ENCODE measurements around the gene MYOZ3.

The MYOZ3 gene

DNA sequence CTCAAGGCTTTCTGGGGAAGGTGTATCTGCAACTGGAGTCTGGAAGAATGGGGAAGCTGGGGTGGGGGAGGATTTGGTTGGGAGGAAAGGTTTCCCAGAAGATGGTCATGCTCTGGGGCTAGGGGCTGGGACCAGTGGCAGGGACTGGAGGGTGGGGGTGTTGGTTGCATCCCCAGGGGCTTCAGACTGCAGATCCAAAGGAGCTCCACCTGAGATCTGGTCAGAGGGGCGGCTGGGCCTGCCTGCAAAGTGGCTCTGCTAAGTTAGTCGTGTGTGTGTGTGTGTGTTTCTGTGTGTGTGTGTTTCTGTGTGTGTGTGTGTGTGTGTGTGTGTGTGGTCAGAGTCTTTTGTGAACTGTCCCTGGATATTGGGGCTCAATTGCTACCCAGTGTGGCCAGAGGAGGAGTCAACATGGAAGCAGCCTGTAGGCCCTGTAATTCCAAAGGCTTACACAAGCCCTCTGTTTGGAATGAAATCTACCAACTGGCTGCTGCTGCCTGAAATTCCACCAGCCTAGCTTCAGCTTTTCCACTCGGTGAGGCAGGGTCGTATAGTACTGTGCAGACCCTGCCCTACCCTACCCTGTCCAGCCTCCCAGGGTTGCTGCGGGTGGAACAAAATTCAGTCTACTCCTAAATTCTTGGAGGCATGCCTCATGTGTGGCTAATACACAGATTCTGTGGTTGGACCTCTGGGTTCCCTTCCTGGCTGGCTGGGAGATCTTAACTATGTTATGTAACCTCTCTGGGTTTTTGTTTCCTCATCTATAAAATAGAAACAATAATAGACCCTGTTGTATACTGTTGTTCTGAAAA lies 33.1 kb upstream of the MYOZ3 start:
- no peak for DNase-seq (ENCODE audit: low read depth in 2 of 2)

DNA sequence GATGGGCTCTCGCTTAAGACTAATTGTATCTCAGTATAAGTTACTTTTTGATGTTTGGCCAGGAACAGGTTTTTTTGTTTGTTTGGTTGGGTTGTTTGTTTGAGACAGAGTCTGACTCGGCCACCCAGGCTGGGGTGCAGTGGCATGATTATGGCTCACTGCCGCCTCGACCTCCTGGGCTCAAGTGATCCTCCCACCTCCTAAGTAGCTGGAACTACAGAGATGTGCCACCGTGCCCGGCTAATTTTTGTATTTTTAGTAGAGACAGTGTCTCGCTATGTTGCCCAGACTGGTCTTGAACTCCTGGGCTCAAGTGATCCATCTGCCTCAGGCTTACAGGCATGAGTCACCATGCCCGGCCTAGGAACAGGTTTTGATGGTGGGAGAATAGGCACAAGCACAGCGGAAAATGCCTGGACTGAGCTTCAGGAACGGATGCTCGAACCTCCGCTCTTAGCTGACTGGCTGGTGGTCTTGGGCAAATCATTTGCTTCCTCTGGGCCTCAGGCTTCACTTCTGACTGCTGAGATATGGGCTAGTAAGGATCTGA lies 32.0 kb upstream of the MYOZ3 start:
- DNase-seq (ENCODE audit: low read depth in 2 of 2): no peak

DNA sequence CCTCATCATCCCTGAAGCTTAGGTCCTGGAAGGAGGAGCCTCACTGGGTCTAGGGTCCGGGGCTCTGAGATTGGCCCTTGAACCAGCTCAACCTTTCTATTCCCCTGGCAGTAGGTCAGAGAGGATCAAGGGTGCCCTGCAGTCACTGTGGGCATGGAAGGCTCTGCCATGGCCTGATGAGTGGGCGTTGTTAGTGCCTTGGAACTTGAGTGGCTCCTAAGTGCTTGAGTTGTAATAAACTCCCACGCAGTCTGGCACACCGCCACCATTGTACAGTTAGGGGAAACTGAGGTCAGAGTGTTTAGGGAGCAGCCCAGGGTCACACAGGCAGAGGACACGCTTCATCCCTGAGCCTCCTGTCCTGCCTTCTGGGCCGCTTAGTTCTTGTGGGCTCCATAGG lies 31.0 kb upstream of the MYOZ3 start:
- DNase-seq (ENCODE audit: low read depth in 2 of 2): no peak

DNA sequence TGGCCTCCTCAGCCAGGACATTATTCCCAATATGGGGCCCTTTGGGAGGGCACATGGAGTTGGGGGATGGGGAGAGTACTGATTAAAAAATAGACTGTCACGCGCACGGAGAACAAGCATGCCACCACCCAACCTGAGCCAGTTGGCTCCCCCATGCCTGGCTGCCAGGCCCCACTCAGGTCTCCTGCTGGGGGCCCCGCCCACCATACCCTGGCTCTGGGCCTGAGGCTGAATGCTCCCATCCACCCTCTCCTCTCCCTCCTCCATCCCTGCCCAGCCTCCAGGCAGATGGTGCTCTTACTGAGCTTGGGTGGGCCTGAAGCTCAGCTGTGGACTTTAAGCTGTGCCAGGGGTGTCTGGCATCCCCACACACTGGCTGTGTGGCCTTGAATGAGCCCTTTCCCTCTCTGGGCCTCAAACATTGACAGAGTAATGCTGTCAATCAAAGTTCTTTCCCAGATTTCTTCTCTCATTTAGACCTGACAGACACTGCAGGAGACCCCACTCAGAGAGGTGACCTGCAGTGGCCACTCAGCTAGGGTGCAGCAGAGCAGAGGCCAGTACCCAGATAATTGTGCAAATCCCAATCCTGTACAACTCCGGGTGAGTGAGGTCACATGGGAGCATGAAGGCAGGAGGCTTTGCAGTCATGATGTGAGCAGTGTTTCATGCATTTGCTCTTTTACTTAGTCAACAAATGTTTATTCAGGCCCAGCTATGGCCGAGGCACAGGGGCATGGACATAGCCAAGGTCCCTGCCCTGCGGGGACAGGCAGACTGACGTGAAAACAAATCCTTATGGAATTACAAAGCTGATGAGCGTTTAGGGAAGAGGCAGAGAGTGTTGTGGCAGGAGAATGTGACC lies 30.4 kb upstream of the MYOZ3 start:
- no peak for DNase-seq (ENCODE audit: low read depth in 2 of 2)

DNA sequence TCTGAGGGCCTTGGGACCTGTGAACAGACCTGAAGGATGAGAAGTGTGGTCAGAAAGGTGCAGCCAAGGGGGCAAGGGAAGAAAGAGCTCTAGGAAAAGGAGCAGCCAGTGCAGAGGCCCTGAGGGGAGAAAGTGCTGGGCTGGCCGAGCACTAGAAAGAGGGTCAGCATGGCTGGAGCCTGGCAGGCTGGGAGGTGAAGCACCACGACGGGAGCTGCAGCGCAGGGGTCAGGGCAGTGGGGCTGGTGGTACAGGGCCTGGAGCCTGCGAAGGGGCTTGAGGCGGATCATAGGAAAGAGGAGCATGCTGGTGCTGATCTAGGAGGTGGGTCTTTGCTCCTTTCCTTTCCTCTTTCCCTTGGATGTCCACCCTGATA lies 29.7 kb upstream of the MYOZ3 start:
- DNase-seq (ENCODE audit: low read depth in 2 of 2): no peak

DNA sequence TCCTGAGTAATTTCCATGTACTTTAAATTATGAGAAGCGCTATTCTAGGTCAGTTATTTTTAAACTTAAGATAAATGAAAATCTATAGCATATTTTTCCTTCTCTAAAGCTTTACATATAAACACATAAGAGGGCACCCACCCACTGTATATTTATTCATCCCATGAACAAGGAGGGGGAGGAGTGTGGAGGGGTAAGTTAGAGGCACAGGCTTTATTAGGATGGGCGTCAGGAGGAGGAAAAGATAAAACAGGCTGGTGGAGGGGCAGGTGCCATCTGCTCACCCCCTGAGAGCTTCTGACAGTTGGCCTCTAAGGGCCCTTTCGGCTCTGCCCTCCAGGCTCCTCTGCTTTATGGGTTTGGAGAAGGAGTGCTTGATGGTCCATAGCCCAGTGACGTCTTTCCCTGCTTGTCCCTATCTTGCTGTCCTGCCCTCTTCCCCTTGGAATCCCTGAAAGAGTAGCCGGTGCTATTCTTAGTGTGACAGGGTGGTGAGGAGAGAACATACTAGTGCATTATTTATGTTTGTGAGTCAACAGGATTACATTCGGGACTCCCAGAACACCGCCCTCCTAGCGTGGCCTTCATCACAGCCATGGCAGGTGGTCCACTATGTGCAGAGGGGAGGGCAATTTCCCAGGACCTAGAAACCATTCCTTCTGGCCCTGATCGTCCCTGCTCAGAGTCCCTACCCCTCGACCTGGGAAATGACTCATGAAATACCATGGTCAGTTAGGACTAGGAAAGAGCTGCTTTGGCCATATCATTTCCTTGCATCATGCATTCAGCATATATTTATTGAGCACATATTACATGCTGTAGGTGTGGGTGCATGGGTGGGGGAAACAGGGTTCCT lies 28.5 kb upstream of the MYOZ3 start:
- DNase-seq (ENCODE audit: low read depth in 2 of 2): no peak

DNA sequence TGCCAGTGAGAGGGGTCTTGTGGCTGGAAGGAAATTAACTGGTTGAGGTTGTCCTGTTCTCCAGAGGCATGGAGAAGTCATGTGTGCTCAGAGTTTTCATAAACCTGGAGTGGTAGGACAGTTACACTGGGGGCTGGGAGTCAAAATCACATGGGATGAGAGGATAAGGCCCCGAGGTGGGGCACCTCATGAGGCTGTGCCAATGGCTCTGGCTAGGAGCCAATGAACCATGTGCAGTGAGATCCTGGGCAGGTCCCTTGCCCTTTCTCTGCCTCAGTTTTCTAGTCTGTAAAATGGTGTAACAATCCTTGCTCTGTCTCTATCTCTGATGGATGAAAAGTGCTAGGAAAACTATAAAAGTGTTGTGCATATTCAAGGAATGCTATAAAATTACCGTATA lies 27.6 kb upstream of the MYOZ3 start:
- no peak for DNase-seq (ENCODE audit: low read depth in 2 of 2)

DNA sequence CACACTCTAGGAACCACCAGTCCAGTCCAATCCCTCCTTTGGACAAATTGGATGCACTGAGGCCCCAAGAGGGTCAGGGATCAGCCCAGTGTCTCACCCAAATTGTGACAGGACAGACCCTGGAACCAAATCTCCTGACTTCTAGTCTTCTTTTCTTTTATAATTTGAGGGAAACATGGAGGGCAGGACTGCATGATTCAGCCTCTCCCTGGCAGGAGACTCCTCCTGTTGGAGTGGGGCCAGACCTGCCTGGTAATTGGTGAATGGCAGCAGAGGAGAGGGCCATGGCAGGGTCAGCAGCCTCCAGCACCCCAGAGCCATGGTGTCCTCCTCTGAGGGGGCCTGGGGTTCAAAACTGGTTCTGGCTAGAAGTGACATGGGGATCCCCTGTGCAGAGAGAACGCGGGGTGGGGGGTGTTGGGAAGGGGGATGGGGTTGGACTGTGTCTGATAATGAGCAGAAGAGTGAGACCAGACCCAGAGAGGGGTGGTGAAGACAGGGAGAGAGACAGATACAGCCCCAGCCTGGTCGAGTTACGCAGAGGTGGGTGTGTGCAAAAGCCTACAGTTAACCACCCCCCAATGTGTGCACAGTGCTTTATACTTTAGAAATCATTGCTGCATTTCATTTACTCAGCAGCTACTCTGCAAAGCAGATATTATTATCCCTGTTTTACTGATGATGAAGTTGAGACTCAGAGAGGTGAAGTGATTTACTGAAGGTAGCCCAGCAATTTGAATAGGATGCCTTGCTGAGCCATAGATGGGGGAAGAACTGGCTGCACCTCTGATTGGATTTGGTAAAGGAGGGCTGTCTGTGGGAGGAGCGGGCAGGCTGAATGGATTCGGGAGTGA lies 24.4 kb upstream of the MYOZ3 start:
- no peak for DNase-seq (ENCODE audit: low read depth in 2 of 2)

DNA sequence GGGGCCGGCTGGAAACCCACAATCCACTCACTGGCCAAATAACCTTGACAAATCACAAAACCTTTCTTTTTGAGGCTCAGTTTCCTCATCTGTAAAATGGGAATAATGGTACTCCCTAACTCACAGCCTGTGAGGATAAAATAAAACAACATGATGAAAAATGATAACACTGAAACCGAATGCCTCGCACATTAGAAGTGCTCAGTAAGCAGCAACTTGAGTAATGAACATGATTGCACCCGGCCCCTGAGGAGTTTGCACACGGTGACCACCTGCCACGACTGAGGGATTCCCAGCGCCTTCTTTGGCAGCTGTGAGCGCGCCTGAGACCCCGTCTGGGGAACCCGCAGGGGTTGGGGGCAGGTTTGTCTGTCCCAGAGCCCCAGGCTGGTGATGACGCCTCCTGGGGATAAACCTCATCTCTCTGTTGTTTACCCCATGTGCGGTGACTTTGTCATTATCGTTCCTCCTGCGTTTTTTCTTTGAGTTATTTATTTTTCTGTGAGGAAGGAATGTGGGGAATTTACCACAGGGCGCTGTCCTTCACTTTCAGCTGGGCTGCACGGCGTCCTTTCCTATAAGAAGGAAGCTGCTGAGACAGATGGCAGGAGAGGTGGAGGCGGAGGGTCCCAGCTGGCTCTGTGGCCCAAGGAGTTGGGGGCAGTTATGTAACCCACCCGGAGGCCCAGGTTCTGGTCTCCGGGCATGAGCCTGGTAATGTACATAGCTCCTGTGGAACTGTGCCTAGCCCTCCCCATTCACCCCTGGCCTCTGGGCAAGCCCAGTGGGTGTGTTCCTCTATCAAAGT lies 23.6 kb upstream of the MYOZ3 start:
- no peak for DNase-seq (ENCODE audit: low read depth in 2 of 2)

DNA sequence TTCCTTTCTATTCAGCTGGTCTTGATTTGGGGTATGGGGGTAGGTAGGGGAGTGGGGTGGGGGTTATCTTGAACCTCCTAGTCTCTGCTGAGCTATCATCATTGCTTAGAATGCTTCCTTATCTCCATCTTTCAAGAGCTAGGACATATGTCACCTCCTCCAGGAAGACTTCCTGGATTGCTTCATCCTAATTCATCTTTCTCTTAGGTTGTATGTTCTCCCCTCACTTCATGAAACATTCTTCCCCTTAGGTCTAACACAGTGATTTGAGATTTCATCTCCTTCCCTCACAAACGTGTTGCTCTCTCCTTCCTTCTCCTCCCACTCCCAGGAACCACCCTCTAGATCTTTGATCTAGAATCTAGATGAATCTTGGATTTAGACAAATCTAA lies 23.0 kb upstream of the MYOZ3 start:
- DNase-seq (ENCODE audit: low read depth in 2 of 2): no peak

DNA sequence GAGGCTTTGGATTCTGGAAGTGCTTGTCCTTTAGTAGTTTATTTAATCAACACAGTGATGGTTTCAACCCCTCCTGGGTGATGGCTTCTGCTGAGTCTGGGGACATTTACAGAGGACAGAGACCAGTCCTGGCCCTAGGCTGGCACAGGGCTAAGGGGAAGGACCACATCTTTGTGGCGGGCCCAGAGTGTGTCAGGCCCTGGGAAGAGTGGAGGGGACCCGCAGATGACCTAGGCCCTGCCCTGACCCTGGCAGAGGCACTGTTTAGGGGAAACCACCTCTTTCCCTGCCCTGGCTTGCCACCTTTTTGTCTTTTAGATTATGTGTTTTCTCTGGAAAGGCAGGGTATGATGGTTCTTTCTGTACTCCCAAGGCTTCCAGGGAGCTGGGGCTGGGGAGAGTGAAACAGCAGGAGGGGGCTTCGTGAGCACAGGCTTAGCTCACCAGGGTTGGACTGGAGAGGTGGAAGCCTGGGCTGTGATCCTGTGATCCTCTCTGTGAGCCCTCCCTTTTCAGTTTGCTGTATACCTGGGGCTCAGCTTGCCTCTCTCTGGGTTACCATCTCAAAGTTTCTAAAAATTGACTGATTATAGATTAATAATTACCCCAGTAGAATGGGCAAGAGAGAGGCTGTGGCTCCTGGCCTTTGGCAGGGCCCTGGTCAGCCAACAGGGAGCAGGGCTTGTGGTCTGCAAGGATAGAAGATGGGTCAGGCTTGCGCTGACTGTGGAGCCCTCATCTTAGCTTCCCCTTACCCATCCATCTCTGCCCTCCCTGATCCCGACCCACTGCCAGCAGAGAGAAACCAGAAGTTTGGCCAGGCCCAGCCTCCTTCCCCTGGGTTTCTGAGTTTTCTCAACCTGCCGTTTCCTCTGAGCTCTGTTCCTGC lies 22.3 kb upstream of the MYOZ3 start:
- no peak for DNase-seq (ENCODE audit: low read depth in 2 of 2)

DNA sequence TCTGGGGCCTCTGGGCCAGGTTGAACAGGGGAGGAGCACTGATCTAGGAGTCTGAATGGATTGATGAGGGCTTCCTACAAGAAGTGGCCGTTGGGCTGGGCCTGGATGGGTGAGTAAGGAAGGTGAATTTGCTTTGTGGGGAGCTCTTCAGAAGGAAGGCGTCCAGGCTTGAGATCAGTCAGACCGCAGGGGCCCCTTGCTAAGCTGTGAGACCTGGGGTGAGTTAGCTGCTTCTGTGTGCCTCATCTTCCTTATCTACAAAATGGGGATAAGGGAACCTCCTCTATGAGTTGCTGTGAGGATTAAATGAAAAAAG lies 21.7 kb upstream of the MYOZ3 start:
- DNase-seq (ENCODE audit: low read depth in 2 of 2): no peak

DNA sequence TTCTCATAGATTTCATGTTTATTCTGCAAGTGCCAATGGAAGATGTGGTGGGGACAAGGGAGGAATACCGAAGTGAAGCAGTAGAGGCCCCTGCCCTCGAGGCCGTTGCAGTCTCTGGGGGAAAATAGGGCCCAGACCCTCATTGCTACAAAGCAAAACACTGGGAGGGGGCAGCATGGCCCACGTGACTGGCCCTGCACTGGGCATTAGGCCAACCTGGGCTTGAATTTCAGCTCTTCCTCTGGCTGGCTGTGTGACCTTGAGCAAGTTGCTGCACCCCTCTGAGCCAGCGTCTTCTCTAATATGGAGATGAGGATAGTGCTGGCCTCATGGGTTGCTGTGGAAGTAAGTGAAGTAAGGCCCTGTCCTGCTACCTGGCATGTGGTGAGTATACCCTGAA lies 21.3 kb upstream of the MYOZ3 start:
- DNase-seq (ENCODE audit: low read depth in 2 of 2): no peak

DNA sequence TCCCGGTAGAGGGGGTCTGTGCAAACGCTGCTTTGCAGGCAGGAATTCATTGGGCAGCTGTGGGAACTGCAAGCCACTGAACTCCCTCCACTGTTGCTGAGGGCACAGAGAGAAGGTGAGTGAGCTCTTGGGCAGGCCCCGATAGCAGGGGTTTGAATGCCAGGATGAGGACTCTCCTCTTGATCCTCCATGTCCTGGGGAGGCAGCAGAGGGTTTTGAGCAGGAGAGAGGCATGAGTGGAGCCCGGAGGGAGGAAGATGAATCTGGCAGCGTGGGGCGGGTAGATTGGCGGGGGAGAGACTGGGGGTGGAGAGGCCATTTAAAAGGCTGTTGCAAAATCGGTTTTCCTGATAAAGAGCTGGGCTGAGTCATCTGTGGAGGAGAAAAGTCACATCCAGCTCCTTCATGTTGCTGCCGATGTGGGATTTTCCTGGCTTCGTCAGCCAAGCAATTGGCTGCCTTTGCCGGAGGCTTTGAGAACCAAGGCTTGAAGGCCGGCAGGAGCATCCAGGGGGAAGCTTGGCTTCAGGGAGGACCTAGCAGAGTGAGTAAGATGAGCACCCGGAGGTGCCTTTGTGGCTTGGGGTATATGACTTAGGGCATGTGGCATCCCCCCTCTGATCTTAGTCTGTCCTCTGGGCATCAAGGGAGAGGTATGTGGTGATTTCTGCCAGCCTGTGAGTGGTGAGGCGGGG lies 20.6 kb upstream of the MYOZ3 start, which contains the start of gene SYNPO:
TSS of gene SYNPO (plus strand) at position 350 of the 695 bp plus-strand sequence. CDS start 7,616 bp downstream, outside the sequence.
- no peak for DNase-seq (ENCODE audit: low read depth in 2 of 2)

DNA sequence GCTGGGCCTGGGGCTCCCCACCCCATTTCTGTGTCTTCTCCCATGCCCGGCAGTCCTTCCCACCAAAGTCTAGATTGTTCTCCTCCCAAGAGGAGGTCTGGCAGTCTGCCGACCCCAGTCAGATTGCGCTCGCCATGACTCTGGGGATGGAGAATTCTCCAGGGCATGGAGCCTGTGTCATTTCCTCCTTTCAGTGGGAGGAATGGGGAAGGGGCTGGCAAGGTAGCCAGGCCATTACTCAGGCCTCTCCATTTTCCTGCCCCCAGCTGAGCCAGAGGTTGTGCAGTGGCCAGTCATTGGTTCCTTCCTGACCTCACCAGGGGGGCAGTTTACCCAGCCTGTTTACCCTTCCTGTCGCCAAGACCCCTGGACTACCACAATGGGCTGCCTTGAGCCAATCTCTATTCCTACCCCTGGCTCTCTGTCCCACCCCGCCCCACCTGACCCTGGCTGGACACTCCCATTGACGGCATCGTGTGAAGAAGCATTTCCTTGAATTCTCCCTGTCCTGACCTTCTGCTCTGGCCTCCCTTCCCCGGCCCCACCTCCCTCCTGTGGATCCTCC lies 20.0 kb upstream of the MYOZ3 start:
- DNase-seq (ENCODE audit: low read depth in 2 of 2): no peak

DNA sequence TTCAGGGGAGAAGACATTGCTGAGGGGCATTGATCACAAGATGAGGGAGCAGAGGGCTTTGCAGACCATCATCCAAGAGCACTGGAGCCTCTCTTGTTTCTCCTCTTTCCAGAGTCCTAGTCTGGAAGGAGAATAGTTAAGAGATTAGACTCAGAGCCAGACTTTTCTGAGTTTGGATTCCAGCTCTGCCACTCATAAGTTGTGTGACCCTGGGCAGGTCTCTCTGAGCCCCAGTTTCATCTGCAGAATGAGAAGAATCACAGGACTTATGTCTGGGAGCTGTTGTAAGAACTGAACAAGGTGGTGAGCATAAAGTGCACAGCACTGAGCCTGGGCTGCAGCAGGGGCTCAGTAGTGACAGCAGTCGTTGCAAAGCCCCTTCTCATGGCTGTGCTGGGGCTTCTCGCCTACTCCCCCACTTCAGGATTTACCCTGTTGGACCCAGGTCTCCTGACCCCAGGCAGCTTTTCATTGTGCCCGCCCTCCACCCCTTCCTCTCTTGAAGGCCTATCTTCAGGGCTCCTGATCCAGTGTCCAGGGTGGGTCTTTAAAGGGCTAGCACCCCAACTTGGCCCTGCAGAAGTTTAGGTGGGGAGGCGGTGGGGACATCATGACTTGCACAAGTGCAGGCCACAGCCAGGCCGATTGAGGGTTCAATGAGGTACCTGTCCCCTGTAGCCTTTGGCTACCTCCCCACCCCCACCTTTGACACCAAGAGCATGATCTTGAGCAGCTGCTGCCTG lies 19.1 kb upstream of the MYOZ3 start:
- no peak for DNase-seq (ENCODE audit: low read depth in 2 of 2)

DNA sequence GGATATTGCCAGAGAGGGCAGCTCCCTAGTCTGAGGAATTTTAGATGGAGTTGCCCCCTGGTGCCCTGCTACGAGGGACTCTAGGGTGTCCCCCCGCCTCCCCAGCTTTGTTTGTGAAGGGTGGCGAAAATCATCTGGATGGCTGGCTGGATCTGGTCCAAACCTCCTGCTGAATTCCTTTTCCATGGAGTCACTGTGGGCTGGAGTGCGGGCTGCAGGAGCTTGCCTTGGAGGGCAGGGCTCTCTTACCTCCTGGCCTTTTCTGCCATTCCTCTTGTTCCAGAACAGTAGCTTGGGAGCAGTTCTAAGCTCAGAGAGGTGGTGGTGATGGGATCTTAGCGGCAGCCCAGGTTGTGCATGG lies 18.5 kb upstream of the MYOZ3 start:
- DNase-seq (ENCODE audit: low read depth in 2 of 2): no peak
